NCI-H345 treated with DMSO at 0.1 percent for 48 hours (cell line): ENCODE data around the gene TM9SF4.
"Not testable (repeated sequence)": the region's sequence is repeated elsewhere in the genome, so short reads cannot be mapped to it uniquely, and the experiment has no call there.

ENCODE experiments used
- DNase-seq: peaks from one replicate; lab custom pipeline; 2025; ENCODE audit not compliant: unreplicated experiment; lab: John Stamatoyannopoulos, UW

TM9SF4 gene

GRCh38 chr20:32155017-32155981 lies 45.8 kb downstream of the TM9SF4 start:
- DNase-seq = no peak

- DNase-seq = no peak
Observed at GRCh38 chr20:32157611-32158010, 48.1 kb downstream of the TM9SF4 start.

- no peak for DNase-seq
Observed at GRCh38 chr20:32158351-32158750, 48.8 kb downstream of the TM9SF4 start.

DNA sequence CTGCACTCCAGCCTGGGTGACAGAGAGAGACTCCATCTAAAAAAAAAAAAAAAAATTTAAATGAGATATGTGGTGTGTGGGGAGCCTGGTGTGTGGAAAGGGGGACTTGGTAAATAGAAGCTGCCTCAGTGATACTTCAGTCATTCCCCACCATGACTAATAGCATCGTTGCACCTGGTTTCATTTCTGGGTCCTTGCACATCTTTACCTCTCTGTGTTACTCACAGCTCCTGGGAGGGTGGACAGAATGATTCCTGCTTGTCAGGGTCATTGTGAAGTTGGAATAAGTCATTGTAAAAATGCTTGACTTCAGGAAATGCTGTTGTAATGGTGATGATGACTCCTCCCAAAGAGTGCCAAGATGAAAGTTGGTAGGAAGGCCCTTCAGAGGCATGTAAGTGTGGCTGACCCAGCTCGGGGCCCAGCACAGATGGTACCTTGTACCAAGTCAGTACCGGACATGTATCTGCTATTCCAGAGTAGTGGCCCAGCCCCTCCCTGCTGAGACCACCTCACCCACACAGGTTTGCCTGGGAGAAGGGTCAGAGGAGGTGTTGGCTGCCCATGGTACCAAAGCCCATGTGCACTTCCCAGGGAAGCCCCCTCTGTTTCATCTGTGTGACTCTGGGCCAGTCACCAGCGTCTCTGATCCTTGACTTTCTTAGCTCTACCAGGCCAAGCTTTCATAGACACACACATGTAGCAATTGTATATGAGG lies 49.6 kb downstream of the TM9SF4 start:
- DNase-seq = no peak

DNA sequence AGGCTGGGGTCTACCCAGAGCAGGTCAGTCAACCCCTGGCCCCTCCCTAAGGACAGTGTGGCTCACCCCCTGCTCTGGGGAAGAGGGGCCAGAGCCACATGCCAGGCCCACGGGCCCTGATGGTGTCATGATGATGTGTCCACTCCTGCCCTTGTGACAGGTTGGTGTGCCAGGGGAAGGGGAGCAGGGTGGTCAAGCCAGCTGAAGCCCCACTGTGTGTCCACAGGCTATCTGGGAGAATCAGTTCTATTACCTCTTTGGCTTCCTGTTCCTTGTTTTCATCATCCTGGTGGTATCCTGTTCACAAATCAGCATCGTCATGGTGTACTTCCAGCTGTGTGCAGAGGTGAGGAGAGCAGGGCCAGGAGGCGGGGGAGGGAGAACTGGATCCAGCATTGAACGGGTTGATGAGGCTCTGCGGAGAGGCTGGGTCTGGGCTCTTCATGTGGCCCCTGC lies 50.3 kb downstream of the TM9SF4 start:
- DNase-seq = no peak

- no peak for DNase-seq
Observed at GRCh38 chr20:32160341-32160740, 50.8 kb downstream of the TM9SF4 start.

DNA sequence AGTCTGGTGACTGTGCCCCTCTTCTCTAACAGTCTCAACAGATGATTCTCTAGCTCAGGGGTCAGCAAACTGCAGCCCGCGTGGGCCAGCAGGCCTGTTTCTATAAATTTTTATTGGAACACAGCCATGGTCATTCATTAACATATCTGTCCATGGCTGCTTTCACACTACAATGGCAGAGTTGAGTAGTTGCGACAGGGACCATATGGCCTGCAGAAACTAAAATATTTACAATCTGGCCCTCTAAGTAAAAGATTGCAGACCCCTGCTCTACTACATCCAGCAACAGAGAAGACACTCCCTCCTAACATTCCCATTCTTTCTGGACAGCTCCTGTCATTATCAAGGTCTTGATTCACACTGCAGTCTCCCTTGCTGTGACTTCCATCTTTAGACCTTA lies 52.8 kb downstream of the TM9SF4 start:
- no peak for DNase-seq

- no peak for DNase-seq
Observed at GRCh38 chr20:32163951-32164350, 54.4 kb downstream of the TM9SF4 start.

DNA sequence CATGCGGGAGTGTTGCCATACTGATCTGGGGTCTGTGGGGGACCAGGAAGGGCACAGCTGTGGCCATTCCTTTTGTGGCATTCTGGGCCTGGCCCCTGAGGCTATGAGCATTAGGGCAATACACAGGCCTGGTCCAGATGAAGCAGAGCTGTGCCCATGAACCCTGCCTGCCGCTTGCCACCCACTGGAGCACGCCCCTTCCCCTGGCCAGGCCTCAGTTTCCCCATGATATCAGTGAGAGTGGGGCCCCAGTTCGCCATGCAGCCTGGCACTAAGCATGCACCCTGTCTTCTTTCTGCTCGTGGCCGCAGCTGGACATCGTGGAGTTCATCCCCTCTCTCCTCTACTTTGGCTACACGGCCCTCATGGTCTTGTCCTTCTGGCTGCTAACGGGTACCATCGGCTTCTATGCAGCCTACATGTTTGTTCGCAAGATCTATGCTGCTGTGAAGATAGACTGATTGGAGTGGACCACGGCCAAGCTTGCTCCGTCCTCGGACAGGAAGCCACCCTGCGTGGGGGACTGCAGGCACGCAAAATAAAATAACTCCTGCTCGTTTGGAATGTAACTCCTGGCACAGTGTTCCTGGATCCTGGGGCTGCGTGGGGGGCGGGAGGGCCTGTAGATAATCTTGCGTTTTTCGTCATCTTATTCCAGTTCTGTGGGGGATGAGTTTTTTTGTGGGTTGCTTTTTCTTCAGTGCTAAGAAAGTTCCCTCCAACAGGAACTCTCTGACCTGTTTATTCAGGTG lies 55.6 kb downstream of the TM9SF4 start:
- DNase-seq = no peak

- DNase-seq = no peak
Observed at GRCh38 chr20:32165836-32166545, 56.5 kb downstream of the TM9SF4 start.

DNA sequence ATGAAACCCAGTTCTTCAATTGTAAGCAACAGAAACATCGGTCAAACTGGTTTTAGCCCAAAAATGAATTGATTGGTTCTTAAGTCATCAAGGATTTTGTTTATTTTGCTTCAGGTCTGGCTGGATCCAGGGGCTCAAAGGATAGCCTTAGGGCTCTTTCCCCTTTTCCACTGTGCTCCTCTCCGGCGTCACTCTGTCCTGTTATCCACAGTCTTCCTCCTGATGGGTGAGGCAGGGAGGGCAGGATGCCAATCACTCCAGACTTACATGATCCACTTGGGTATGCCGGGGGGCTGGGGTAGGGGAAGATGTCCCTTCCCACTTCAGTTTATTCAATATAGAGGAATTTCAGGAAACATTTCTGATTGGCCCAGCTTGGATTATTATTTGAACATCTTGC lies 58.0 kb downstream of the TM9SF4 start:
- no peak for DNase-seq

DNA sequence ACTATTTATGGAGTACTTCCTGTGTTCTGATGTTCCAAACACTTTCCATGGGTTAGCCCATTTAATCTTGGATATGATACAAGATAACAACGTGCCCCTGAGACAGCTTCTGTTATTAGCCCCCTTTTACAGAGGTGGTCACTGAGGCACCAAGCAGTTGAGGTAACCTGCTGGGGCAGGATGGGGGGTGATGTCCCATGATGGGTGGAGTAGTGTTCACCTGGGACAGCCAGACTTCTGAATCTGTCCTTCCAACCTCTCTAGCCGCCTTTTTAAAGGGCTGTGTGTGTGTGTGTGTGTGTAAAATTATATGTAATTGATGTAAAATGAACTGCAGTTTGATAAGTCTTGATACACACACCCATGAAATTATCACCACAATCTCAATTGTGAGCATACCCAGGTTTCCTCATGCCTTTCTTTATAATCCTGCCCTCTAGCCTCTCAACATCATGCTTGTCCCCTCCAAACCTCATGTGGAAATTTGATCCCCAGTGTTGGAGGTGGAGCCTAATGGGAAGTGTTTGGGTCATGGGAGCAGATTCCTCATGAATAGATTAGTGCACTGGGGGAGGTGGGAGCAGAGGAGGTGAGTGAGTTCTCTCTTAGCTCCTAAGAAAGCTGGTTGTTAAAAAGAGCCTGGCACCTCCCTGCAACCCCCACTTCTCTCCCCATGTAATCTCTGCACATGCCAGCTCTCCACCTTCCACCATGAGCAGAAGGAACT lies 58.8 kb downstream of the TM9SF4 start:
- no peak for DNase-seq

DNA sequence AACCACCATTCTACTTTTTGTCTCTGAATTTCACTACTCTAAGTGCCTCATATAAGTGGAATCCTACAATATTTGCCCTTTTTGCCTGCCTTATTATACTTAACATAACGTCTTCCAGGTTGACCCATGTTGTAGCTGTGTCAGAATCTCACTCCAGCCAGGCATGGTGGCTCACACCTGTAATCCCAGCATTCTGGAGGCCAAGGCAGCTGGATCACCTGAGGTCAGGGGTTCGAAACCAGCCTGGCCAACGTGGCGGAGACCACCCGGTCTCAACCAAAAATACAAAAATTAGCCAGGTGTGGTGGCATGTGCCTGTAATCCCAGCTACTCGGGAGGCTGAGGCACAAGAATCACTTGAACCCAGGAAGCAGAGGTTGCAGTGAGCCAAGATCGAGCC lies 68.2 kb downstream of the TM9SF4 start:
- DNase-seq = not testable (repeated sequence)

DNA sequence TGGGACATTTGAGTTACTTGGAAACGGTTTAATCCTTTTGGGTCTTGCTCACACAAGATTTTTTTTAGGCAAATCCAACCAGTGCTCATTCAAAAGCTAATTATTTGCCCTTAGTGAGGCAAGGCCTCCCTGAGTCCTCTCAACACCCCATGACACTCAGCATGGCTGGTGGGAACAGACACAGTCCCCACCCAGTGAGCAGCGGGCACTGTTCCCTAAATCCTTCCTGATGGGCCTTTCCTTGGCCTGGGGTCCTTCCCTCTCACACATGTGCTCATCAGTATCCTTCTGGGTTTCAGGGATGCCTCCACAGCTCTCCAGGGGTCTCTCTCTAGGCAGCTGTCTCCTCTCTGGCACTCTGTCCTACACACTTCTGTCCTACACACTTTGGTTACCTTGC lies 70.0 kb downstream of the TM9SF4 start:
- no peak for DNase-seq

DNA sequence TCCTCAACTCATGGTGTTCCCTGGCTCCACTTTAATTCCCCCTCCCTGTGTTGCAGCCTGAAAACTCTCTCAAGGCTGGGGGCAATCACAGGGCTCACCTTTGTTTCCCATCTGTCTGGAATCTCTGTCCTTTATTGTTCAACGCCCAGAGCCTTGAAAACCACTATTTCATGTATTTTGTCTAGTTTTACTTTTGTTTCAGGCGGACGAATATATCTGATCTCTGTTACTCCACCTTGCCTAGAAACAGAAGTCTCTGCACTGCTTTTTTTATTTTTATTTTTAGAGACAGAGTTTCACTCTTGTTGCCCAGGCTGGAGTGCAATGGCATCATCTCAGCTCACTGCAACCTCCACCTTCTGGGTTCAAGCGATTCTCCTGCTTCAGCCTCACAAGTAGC lies 70.4 kb downstream of the TM9SF4 start:
- no peak for DNase-seq

DNA sequence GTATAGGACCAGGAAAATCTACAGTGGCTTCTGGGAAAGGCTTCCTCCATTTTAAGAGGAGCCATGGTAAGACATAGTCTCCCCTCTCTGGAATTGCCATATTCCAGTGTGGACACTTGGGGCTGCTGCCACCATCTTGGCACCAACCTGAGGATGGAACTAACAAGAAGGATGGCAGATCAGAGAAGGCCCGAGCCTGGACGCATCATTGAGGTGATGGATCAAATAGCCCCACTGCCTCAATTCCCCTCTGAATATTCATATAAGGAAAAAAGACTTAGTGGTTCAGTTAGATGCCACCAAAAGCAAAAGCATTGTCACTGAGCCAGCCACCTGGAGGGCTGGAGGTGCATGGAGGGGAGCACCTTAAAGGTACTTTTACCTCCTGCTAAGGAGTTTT lies 72.1 kb downstream of the TM9SF4 start:
- no peak for DNase-seq

DNA sequence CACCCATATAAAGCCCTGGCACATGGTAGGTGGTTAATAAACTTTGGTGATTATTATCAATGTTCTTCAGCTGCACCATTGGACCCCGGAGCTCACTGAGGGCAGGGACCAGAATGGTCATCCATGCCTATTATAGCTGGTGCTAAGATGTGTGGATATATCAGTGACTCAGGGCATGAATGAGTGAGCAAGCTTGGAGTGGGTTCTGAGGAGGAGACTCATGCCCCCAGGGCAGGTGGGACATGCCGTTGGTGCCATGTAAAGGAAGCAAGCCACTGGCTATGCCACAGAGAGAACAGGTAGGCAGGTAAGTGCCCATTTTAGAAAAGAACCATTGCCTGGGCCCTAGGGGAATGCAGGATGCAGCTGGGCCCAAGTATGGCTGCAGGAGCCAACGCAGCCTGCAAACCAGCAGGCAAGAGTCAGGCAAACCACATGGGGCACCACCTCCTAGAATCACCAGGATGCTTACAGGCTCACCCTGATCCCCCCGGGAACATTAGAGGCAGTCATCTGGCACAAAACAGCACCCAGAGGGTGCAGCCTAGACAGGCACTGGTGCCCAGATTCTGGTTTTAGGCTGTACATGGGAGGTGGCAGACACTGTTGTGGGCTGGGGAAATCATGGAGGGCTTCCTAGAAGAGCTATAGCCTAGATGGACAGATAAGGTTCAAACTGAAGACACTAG lies 74.6 kb downstream of the TM9SF4 start:
- DNase-seq = no peak

DNA sequence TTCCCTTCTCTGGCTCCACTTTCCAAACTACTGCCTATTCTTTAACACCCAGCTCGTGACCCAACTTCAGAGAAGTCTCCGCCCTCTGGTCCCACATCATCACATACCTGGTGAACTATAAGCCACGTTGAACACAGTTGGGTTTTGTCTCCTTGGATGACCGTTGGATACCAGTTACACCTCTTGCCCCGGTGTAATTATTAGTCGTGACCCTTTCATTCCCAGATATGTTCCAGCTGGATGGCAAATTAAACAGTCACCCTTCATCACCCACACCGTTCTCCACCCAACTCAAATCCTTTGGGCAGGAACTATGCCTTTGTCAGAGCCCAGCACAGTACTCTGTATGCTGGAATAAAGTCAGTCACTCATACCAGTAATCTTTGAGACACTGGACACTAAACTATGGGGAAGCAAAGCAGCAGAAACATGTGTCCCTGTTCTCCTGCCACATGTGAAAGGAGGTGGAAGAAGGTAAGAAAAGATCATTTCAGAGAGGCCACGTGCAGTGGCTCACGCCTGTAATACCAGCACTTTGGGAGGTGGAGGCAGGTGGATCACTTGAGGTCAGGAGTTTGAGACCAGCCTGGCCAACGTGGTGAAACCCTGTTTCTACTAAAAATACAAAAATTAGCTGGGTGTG lies 75.6 kb downstream of the TM9SF4 start:
- no peak for DNase-seq

DNA sequence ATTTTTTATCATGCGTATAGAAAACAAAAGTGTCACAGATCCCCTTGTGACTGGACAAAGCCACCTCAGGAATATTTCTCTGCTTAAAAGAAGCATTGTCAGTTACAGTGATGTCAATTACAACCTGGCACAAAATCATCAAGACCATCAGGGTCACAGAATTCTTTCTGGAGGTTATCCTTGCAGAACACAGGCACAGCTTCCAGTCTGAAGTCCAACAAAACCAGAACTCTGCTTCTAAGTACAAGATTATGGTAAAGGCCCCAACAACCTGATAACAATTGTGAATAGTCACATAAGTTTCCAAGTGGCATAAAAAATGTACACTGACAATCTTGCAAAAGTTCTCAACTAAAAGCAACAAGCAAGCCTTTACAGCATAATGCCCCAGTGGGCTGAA lies 77.0 kb downstream of the TM9SF4 start:
- no peak for DNase-seq
